Activated CD8-positive, alpha-beta T cell treated with anti-CD3 and anti-CD28 coated beads, Interleukin-2, amount 10 ng/mL, durations not matched to agents 7 days and 5 days (primary cell): ENCODE measurements around the gene TMA16. TPM values are rescaled to one million over a fixed set of nuclear protein-coding genes. Genes with fewer than 3 reads are reported as not detected.
"Not testable (repeated sequence)": the region's sequence is repeated elsewhere in the genome, so short reads cannot be mapped to it uniquely, and the experiment has no call there.

Experiments used
- ATAC-seq: fragments of 150-1000 bp; cut with Tn5 transposase; one replicate; pipeline ENCODE4 v1.10.0; 2021; ENCODE audit warnings: moderate library complexity
- CTCF ChIA-PET: fragments of 350-600 bp; sonication (Branson Sonifier 250); formaldehyde crosslinking; loops from one replicate; lab custom pipeline; 2021; ENCODE audit warnings: antibody characterized with exemption; lab: Charles Lee
- POLR2A ChIA-PET: fragments of 350-600 bp; sonication (Branson Sonifier 250); formaldehyde crosslinking; loops from one replicate; lab custom pipeline; 2021; ENCODE audit warnings: antibody characterized with exemption; lab: Charles Lee
- DNase-seq: peaks from one replicate; pipeline ENCODE4 v3.0.0-alpha.2; 2020
- H3K27ac Mint-ChIP-seq: one replicate; pipeline ENCODE4 v1.8.0; 2021; ENCODE audit warnings: mild to moderate bottlenecking, mixed read lengths
- H3K27me3 Mint-ChIP-seq: one replicate; pipeline ENCODE4 v1.8.0; 2021; ENCODE audit warnings: low read depth, mixed read lengths
- H3K36me3 Mint-ChIP-seq: one replicate; pipeline ENCODE4 v1.8.0; 2021; ENCODE audit warnings: low read depth, mixed read lengths
- H3K4me1 Mint-ChIP-seq: one replicate; pipeline ENCODE4 v1.8.0; 2021; ENCODE audit warnings: low read depth, mixed read lengths
- H3K4me3 Mint-ChIP-seq: one replicate; pipeline ENCODE4 v1.8.0; 2021; ENCODE audit warnings: mild to moderate bottlenecking, mixed read lengths
- H3K9me3 Mint-ChIP-seq: one replicate; pipeline ENCODE4 v1.8.0; 2022; ENCODE audit warnings: mixed read lengths; ENCODE audit not compliant: insufficient read depth
- total RNA-seq, 2 experiments: library from RNA; stranded (reverse); gene quantifications; one replicate each; pipeline ENCODE4 v1.2.3, GENCODE V29; 2021

TMA16 gene
- total RNA-seq: 10 to 100 TPM; 34.1 TPM

DNA sequence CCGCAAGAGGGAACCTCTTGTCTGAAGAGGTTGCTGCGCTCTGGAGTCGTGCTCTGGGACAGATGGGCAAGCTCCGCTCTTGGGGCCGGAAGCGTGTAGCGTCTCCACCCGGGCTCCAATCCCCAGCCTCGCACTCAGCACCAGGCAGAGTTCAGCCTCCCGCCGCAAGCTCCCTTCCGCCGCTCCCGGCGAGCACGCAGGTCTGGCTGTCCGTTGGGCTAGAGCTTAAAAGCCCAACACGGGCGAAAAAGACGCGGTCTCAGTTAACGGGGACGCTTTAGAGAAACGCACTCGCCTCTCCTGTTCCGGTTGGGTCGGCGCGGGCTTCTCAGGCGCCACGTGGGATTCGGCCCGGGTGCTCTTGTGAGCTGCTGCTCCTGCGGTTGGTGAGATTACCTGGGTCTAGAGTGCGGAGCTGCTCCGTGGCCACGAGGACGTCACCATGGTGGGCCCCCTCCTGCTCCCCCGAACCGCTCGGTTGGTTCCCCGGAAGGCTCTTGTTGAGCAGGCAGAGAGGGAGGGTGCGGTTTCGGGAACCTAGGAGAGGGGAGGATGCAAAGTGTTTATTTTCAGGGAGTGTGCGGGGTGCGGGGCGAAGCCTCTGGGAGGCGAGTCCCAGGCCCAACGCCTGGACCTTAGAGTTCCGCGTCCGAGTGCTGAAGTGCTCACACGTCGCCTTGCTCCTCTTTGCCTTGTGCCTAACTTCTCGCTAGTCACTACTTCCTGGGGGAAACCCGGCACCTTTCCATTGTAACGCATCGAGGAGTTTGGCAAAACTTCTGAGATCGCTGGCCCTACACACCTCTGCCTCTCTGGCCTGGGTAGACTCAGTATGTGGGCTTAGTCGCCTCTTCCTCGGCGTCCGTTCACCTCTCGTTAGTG, at the start of gene TMA16:
Gene TMA16, plus strand, starts transcription at position 331 of the 882 bp plus-strand sequence. Its CDS starts 112 bp downstream, at position 443.
- CTCF ChIA-PET: interaction anchor here (0.6 to 3.4 kb wide), 7 partner anchors 9 to 61 kb away, joined by 3 to 35 read pairs (median 4); no protein-coding TSS in a partner anchor
- POLR2A ChIA-PET: interaction anchor here (0.6 to 1.7 kb wide), 13 partner anchors 9 to 67 kb away, joined by 3 to 6 read pairs (median 4); no protein-coding TSS in a partner anchor
- Mint-ChIP-seq H3K9me3 (no peaks in the 10 kb centered on the region), H3K27me3 (peaks cover 8% of the 10 kb centered on the region), H3K4me1 (peaks cover 35% of the 10 kb centered on the region), H3K27ac (peak within 1 kb of the TSS; percentile 99), H3K36me3 (peaks cover 21% of the 10 kb centered on the region), H3K4me3 (peak within 1 kb of the TSS; percentile 100)
- peak; percentile 91 for ATAC-seq
- peak; percentile 91 for DNase-seq

DNA sequence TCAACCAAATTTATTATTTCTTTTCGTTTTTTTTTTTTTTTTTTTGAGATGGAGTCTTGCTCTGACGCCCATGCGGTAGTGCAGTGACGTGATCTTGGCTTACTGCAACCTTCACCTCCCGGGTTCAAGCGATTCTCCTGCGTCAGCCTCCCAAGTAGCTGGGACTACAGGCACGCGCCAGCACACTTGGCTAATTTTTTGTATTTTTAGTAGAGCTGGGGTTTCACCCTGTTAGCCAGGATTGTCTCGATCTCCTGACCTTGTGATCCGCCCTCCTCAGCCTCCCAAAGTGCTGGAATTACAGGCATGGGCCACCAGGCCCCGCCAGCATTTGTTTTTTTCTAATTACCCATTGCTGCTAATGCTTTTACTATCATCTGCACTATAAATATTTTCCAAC, 47.5 kb upstream of the TMA16 start:
- H3K9me3 Mint-ChIP-seq, H3K4me1 Mint-ChIP-seq, H3K36me3 Mint-ChIP-seq, H3K4me3 Mint-ChIP-seq, H3K27ac Mint-ChIP-seq, ATAC-seq, DNase-seq, POLR2A ChIA-PET, H3K27me3 Mint-ChIP-seq, CTCF ChIA-PET: not testable (repeated sequence)

DNA sequence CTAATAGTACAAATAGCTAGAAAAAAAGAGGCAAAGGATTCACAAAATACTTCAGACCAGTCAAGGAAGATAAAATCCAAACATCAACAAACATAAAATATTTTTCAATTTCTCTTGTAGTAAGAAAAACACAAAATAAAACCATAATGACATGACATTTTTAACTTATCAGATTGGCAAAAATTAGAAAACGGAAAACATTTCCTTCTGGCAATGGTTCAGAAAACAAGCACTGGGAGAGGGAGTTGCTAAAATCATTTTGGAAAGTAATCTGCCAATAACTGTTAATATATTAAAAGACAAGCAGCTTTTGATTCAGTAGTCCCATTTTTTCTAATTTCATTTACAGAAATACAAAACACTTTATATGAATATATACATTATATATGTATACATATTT, 47.0 kb upstream of the TMA16 start:
- no peak for DNase-seq
- H3K36me3 Mint-ChIP-seq: no peaks in the 10 kb centered on the region
- H3K9me3 Mint-ChIP-seq: no peaks in the 10 kb centered on the region
- H3K4me3 Mint-ChIP-seq: no peak overlapping the region
- no peaks in the 10 kb centered on the region for H3K27me3 Mint-ChIP-seq
- H3K27ac Mint-ChIP-seq: no peak overlapping the region
- H3K4me1 Mint-ChIP-seq: no peaks in the 10 kb centered on the region
- ChIA-PET CTCF (no interaction called here), POLR2A (no interaction called here)
- ATAC-seq: no peak

DNA sequence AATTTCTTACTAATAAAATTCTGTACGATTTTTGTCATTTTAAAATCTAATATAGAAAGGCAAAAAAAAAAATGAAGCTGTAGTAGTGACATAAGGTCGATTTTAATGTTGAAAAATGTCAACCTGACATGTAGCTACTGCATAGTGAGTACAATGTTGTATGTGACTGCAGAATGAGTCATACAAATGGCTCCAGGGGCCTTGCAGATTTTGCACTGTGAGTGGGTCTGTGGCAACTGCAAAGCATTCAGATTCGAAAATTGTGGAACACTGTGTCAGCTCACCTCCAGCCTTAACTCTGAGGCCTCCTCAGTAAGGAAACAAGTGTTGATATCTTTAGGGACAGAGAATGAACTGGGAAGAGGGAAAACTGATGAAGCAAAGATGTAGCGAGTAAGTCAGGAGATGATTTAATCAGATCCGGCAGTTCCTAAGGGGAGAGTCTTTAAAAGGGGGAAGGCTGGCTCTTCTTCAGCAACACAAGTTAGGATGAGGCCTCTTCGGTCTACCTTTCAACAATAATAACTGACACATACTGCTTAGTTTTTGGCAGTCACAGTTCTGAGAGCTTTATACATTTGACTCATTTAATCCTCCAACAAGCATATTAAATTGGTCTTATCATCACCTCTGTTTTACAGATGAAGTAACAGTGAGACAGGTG, 45.8 kb upstream of the TMA16 start:
- Mint-ChIP-seq H3K4me3 (no peak overlapping the region), H3K9me3 (no peaks in the 10 kb centered on the region), H3K36me3 (no peaks in the 10 kb centered on the region), H3K27me3 (no peaks in the 10 kb centered on the region), H3K4me1 (no peaks in the 10 kb centered on the region), H3K27ac (no peak overlapping the region)
- no peak for DNase-seq
- ChIA-PET CTCF (no interaction called here), POLR2A (no interaction called here)
- no peak for ATAC-seq

DNA sequence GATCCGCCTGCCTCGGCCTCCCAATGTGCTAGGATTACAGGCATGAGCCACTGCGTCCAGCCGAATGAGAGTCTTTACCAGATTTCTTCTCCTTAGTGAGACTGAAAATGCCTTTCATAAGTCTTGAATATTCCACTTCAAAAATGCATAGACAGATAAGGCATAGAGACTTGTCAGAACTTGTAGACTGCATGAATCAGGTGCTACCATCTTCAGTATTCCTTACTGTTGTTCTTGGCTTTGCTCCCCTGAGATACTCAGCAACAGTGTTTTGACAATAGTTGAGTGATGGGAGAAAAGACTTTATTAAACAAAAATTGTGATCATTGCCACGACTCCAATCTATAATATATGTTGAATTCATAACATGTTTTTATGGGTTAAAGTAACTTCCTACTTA, 31.9 kb upstream of the TMA16 start:
- H3K9me3 Mint-ChIP-seq: no peaks in the 10 kb centered on the region
- ChIA-PET CTCF (interaction anchor here (0.6 kb wide), 1 partner anchor 257 kb away, joined by 3 read pairs; no protein-coding TSS in a partner anchor), POLR2A (no interaction called here)
- no peak overlapping the region for H3K27ac Mint-ChIP-seq
- no peak for ATAC-seq
- H3K27me3 Mint-ChIP-seq: peaks cover under 1% of the 10 kb centered on the region
- no peaks in the 10 kb centered on the region for H3K4me1 Mint-ChIP-seq
- no peak overlapping the region for H3K4me3 Mint-ChIP-seq
- H3K36me3 Mint-ChIP-seq: no peaks in the 10 kb centered on the region
- no peak for DNase-seq

DNA sequence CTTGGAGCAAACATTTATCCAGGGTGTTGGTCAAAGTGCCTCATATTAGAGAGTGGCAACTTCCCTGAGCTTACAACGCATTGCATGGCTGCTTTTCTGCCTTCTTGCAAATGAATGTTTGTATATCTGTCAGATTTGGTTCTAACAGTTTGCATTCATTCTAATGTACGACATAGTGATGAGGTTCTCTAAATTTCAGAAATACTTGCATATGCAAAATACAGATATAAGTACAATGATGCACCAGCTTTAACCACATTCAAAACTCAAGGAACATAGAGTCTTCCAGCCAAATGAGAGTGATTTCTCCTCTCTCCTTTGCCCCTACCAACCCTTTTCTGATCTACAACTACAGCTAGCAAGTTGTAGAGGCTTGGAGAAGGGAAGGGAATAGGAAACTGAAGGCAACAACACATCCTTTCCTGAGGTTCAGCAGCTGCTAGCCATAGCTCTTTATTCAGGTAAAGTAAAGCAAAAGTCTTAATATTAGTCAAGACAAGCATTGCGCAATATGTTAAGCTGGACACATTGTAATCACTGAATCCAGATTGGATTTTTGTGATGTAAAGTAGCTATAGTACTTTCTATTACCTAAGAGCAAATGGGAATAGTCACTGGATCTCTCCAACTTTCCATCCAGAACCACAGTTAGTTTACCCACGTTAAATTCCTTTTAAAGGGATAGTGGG, 27.3 kb upstream of the TMA16 start:
- DNase-seq: no peak
- no peak overlapping the region for H3K27ac Mint-ChIP-seq
- H3K9me3 Mint-ChIP-seq: no peaks in the 10 kb centered on the region
- ChIA-PET CTCF (interaction anchor here (0.6 kb wide), 1 partner anchor 29 kb away, joined by 3 read pairs; no protein-coding TSS in a partner anchor), POLR2A (no interaction called here)
- ATAC-seq: no peak
- H3K27me3 Mint-ChIP-seq: peaks cover 4% of the 10 kb centered on the region
- H3K4me3 Mint-ChIP-seq: no peak overlapping the region
- H3K4me1 Mint-ChIP-seq: no peaks in the 10 kb centered on the region
- no peaks in the 10 kb centered on the region for H3K36me3 Mint-ChIP-seq

DNA sequence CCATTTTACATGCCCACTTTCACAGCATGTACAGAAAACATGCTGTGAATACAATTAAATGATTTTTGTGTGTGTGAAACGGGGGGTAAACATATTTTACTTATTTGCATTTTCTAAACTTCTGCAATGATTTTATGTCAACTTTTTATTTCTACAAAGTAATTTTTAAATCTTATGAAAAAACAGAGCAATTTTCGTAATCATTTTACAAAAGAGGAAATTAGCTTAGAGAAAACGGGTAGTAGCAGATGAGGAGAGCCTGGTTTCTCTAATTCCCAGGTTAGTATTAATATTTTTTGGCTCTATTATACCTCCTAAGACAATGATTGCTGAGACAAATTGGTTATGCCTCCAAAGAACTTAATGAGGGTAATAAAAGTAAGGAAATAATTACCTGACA, 24.1 kb upstream of the TMA16 start:
- H3K9me3 Mint-ChIP-seq: no peaks in the 10 kb centered on the region
- ATAC-seq: no peak

DNA sequence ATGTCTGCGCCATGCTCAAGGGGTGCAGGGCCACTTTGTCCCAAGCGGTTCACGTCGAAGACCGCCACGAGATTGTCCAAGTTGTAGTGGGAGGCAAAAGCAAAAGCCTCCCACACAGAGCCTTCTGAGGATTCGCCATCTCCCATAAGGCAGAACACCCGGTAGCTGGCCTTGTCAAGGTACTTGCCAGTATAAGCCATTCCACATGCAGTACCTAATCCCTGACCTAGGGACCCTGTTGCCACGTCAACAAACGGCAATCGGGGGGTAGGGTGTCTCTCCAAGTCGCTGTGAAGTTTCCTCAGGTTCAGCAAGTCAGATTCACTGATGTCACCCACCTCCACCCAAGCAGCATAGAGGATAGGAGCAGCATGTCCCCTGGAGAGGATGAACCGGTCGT, 21.4 kb upstream of the TMA16 start:
- no peaks in the 10 kb centered on the region for H3K9me3 Mint-ChIP-seq
- ChIA-PET CTCF (no interaction called here), POLR2A (no interaction called here)
- peaks cover 5% of the 10 kb centered on the region for H3K27me3 Mint-ChIP-seq
- DNase-seq (no peak), ATAC-seq (no peak)
- H3K27ac Mint-ChIP-seq: no peak overlapping the region
- H3K36me3 Mint-ChIP-seq: no peaks in the 10 kb centered on the region
- no peaks in the 10 kb centered on the region for H3K4me1 Mint-ChIP-seq
- no peak overlapping the region for H3K4me3 Mint-ChIP-seq

More for the DNA sequence above, 24.1 kb upstream of the TMA16 start:
- no peak for DNase-seq
- Mint-ChIP-seq H3K27me3 (peaks cover 4% of the 10 kb centered on the region), H3K4me1 (no peaks in the 10 kb centered on the region), H3K36me3 (no peaks in the 10 kb centered on the region), H3K27ac (no peak overlapping the region), H3K4me3 (no peak overlapping the region)
- ChIA-PET POLR2A (no interaction called here), CTCF (no interaction called here)

DNA sequence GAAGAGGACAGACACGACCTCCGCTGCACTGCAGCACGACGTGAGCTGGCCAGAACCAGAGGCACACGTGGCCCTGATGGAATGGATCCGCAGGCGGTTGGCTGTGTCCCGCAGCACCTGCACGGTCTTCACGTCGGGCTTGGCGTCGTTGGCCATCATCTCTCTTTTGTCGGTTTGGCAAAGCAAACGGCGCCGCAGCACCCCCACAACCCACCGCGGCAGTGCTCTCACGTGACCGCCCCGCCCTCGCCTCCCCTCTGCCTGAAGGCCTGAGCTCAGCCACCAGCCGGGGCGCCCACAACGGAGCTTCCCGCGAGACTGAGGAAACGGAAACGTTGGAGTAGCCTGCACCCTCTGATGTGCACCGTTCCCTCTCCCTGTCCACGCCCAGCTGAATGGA, 20.9 kb upstream of the TMA16 start, which contains the start of gene TKTL2:
Gene TKTL2, minus strand, starts transcription at position 179 of the 400 bp plus-strand sequence. Its CDS starts 20 bp downstream, at position 159.
- no peak for DNase-seq
- Mint-ChIP-seq H3K9me3 (no peaks in the 10 kb centered on the region), H3K27me3 (peaks cover 4% of the 10 kb centered on the region), H3K36me3 (no peaks in the 10 kb centered on the region), H3K27ac (no peak within 1 kb of the TSS), H3K4me3 (no peak within 1 kb of the TSS), H3K4me1 (no peaks in the 10 kb centered on the region)
- CTCF ChIA-PET: no interaction called here
- ATAC-seq: no peak
- POLR2A ChIA-PET: no interaction called here

DNA sequence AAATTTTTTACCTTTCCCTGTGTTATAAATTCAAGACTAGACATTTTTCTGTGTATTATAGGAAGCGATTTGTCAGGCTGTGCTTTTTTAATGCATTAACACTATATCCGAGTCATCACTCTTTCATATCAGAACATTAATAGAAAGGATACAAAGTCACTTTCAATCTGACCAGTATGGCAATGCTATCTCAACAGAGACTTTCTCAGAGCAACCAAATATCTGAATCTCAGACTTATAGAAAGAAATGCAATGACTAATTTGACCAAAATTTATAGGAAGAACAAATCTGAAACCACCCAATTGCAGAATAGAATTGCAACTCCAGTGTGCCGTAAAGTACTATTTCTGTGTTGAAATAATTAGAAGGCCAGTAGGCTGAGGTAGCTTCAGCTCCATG, 20.5 kb upstream of the TMA16 start:
- Mint-ChIP-seq H3K27me3 (peaks cover 4% of the 10 kb centered on the region), H3K36me3 (no peaks in the 10 kb centered on the region), H3K27ac (no peak overlapping the region), H3K4me3 (no peak overlapping the region), H3K4me1 (no peaks in the 10 kb centered on the region), H3K9me3 (no peaks in the 10 kb centered on the region)
- DNase-seq (no peak), ATAC-seq (no peak)
- ChIA-PET CTCF (no interaction called here), POLR2A (no interaction called here)

DNA sequence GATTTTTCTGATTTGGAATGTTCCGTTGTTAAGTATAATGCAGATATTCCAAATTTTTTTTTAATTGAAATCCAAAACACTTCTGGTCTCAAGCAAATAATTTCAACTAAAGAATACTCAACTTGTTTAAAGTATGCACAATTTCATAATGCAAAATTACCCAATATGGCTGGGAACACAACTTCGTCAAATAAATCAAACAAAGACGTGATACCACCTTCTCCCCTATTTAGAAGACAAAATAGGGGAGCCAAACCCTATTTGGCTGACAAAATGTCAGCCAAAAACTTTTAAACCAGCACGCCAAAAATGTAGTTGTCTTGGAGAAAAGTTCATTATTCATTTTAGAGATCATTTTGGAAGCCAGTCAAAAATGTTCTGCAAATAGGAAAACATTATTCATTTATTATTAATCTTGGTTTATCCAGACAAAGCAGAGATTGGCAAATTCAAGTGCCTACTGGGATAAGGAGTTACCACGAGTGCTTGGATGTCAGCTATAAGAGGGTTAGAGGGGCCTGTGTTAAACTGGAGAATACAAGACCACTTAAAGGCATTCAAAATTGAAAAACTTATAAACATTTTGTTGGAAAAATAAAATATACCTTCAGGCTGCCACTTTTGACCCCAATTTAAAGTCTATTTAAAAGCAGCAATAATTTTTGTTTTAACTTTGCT, 17.6 kb upstream of the TMA16 start:
- CTCF ChIA-PET: no interaction called here
- H3K4me1 Mint-ChIP-seq: no peaks in the 10 kb centered on the region
- H3K4me3 Mint-ChIP-seq: no peak overlapping the region
- no peaks in the 10 kb centered on the region for H3K9me3 Mint-ChIP-seq
- H3K36me3 Mint-ChIP-seq: no peaks in the 10 kb centered on the region
- POLR2A ChIA-PET: no interaction called here
- DNase-seq (no peak), ATAC-seq (no peak)
- no peak overlapping the region for H3K27ac Mint-ChIP-seq
- peaks cover 9% of the 10 kb centered on the region for H3K27me3 Mint-ChIP-seq
